Mesenchymal stem cell (in vitro differentiated cells and primary cell): ENCODE results near the gene MAPK1.
"Not testable (repeated sequence)": the region's sequence is repeated elsewhere in the genome, so short reads cannot be mapped to it uniquely, and the experiment has no call there.

Experiments
- DNase-seq: peaks from one replicate; pipeline ENCODE4 v3.0.0-alpha.2; 2013
- H2AFZ ChIP-seq: one replicate; pipeline ENCODE4 v1.6.1; 2013; ENCODE audit warnings: low read depth, mild to moderate bottlenecking, control low read depth, inconsistent platforms, low read length, moderate library complexity
- H2AK5ac ChIP-seq: 2 replicates; pipeline ENCODE4 v1.6.1; 2013; ENCODE audit warnings: low read length, moderate library complexity, mild to moderate bottlenecking, inconsistent platforms; ENCODE audit not compliant: severe bottlenecking
- H2BK120ac ChIP-seq: one replicate; pipeline ENCODE4 v1.6.1; 2013; ENCODE audit warnings: low read depth, mild to moderate bottlenecking, inconsistent platforms, low read length, moderate library complexity
- H2BK12ac ChIP-seq, 2 experiments: one replicate each; pipeline ENCODE4 v1.6.1; 2013; ENCODE audit warnings: inconsistent platforms in 2 of 2, low read length in 2 of 2, mild to moderate bottlenecking in 2 of 2, moderate library complexity in 2 of 2, control low read depth in 1 of 2
- H2BK15ac ChIP-seq: one replicate; pipeline ENCODE4 v1.6.1; 2013; ENCODE audit warnings: mild to moderate bottlenecking, low read depth, inconsistent platforms; ENCODE audit not compliant: poor library complexity, severe bottlenecking
- H2BK5ac ChIP-seq: 2 replicates; pipeline ENCODE4 v1.6.1; 2013; ENCODE audit warnings: low read depth, mild to moderate bottlenecking, low read length, control low read depth, inconsistent platforms; ENCODE audit not compliant: poor library complexity, severe bottlenecking
- H3K14ac ChIP-seq, 2 experiments: one replicate each; pipeline ENCODE4 v1.6.1; 2013; ENCODE audit warnings: inconsistent platforms in 2 of 2, low read length in 2 of 2, control low read depth in 1 of 2, mild to moderate bottlenecking in 1 of 2, moderate library complexity in 1 of 2
- H3K18ac ChIP-seq, 2 experiments: one replicate each; pipeline ENCODE4 v1.6.1; 2013; ENCODE audit warnings: inconsistent platforms in 2 of 2, low read length in 2 of 2, control low read depth in 1 of 2, low read depth in 1 of 2, mild to moderate bottlenecking in 1 of 2
- H3K23ac ChIP-seq, 2 experiments: one replicate each; pipeline ENCODE4 v1.6.1; 2013; ENCODE audit warnings: inconsistent platforms in 2 of 2, low read length in 2 of 2, mild to moderate bottlenecking in 2 of 2, moderate library complexity in 2 of 2, control low read depth in 1 of 2
- H3K27ac ChIP-seq: 2 replicates; pipeline ENCODE4 v1.5.1; 2013; ENCODE audit warnings: mild to moderate bottlenecking, moderate library complexity, low read length, control low read depth, inconsistent platforms; ENCODE audit not compliant: poor library complexity, severe bottlenecking
- H3K27me3 ChIP-seq, 2 experiments: 2 replicates each; pipeline versions ENCODE4 v1.6.1 to v1.7.0; 2013; ENCODE audit warnings: low read length in 2 of 2, mild to moderate bottlenecking in 2 of 2, moderate library complexity in 2 of 2, control low read depth in 1 of 2, inconsistent platforms in 1 of 2; ENCODE audit not compliant: control insufficient read depth in 1 of 2, insufficient read depth in 1 of 2
- H3K36me3 ChIP-seq, 2 experiments: 2 replicates each; pipeline versions ENCODE4 v1.6.1 to v1.7.0; 2013; ENCODE audit warnings: low read length in 2 of 2, control low read depth in 1 of 2, inconsistent platforms in 1 of 2, low read depth in 1 of 2, mild to moderate bottlenecking in 1 of 2; ENCODE audit not compliant: insufficient read depth in 2 of 2, control insufficient read depth in 1 of 2
- H3K4ac ChIP-seq, 2 experiments: one replicate each; pipeline ENCODE4 v1.6.1; 2013; ENCODE audit warnings: inconsistent platforms in 2 of 2, low read length in 2 of 2, mild to moderate bottlenecking in 2 of 2, moderate library complexity in 2 of 2, control low read depth in 1 of 2, low read depth in 1 of 2
- H3K4me1 ChIP-seq: 2 replicates; pipeline ENCODE4 v1.6.1; 2013; ENCODE audit warnings: low read depth, low read length, control low read depth; ENCODE audit not compliant: control insufficient read depth, insufficient read depth
- H3K4me2 ChIP-seq: 2 replicates; pipeline ENCODE4 v1.6.1; 2013; ENCODE audit warnings: low read length, mild to moderate bottlenecking, inconsistent platforms; ENCODE audit not compliant: poor library complexity, severe bottlenecking
- H3K4me3 ChIP-seq, 2 experiments: 2 replicates each; pipeline versions ENCODE4 v1.5.1 to v1.7.0; 2013; ENCODE audit warnings: low read length in 2 of 2, mild to moderate bottlenecking in 2 of 2, control low read depth in 1 of 2, low read depth in 1 of 2; ENCODE audit not compliant: insufficient read depth in 1 of 2
- H3K79me1 ChIP-seq: replicated peaks from 2 replicates; pipeline ENCODE4 v1.6.1; 2013; ENCODE audit warnings: mild to moderate bottlenecking, control low read depth, low read length, inconsistent platforms; ENCODE audit not compliant: poor library complexity, severe bottlenecking
- H3K9ac ChIP-seq: 2 replicates; pipeline ENCODE4 v1.7.0; 2013; ENCODE audit warnings: mild to moderate bottlenecking, low read length, moderate library complexity
- H3K9me3 ChIP-seq: 2 replicates; pipeline ENCODE4 v1.7.0; 2013; ENCODE audit warnings: mild to moderate bottlenecking, low read length; ENCODE audit not compliant: control insufficient read depth
- H4K8ac ChIP-seq: one replicate; pipeline ENCODE4 v1.6.1; 2013; ENCODE audit warnings: inconsistent platforms, mild to moderate bottlenecking, low read length, moderate library complexity
- H4K91ac ChIP-seq: one replicate; pipeline ENCODE4 v1.6.1; 2013; ENCODE audit warnings: mild to moderate bottlenecking, low read length, inconsistent platforms
- WGBS: methylation state at CpG from one replicate; pipeline ENCODE4 v1.1.7; 2013; ENCODE audit warnings: mixed read lengths; 5-methylcytosine and 5-hydroxymethylcytosine counted together

MAPK1 gene

GRCh38 chr22:21905234-21905633 is 37.8 kb upstream of the MAPK1 start:
- H3K4me3 ChIP-seq, H2AK5ac ChIP-seq, H3K9ac ChIP-seq, H3K4me2 ChIP-seq, H3K9me3 ChIP-seq, H2BK12ac ChIP-seq, DNase-seq, H3K23ac ChIP-seq, H3K4ac ChIP-seq, H2BK15ac ChIP-seq, H4K8ac ChIP-seq, H2BK120ac ChIP-seq, H3K79me1 ChIP-seq, H4K91ac ChIP-seq, H3K36me3 ChIP-seq, H3K4me1 ChIP-seq, H2AFZ ChIP-seq, H3K14ac ChIP-seq, H3K27me3 ChIP-seq, H3K27ac ChIP-seq, H2BK5ac ChIP-seq, H3K18ac ChIP-seq: not testable (repeated sequence)
- 91% methylated on average over 10 of the region's 11 CpGs for WGBS

GRCh38 chr22:21904250-21904789 is 36.9 kb upstream of the MAPK1 start:
- H3K9ac ChIP-seq = no peak overlapping the region
- no peak overlapping the region for H3K27ac ChIP-seq
- no peak overlapping the region for H2BK5ac ChIP-seq
- 94% methylated on average over 2 of the region's 4 CpGs for WGBS
- no peak overlapping the region for H2AFZ ChIP-seq
- H3K14ac ChIP-seq = no peak overlapping the region
- no peak overlapping the region for H3K4me2 ChIP-seq
- H3K18ac ChIP-seq = no peak overlapping the region
- peaks cover 2% of the 10 kb centered on the region for H3K4me1 ChIP-seq
- H3K9me3 ChIP-seq = no peaks in the 10 kb centered on the region
- H3K4me3 ChIP-seq = no peak overlapping the region
- H4K8ac ChIP-seq = no peak overlapping the region
- H3K79me1 ChIP-seq = no peaks in the 10 kb centered on the region
- H2BK120ac ChIP-seq = no peak overlapping the region
- H3K23ac ChIP-seq = no peak overlapping the region
- no peak overlapping the region for H2AK5ac ChIP-seq
- DNase-seq = no peak
- H3K27me3 ChIP-seq = no peaks in the 10 kb centered on the region
- H3K36me3 ChIP-seq = no peaks in the 10 kb centered on the region
- H3K4ac ChIP-seq = no peak overlapping the region
- H2BK15ac ChIP-seq = no peak overlapping the region
- no peak overlapping the region for H2BK12ac ChIP-seq
- H4K91ac ChIP-seq = no peak overlapping the region

- H2AFZ ChIP-seq = no peak overlapping the region
- H2AK5ac ChIP-seq = no peak overlapping the region
- no peaks in the 10 kb centered on the region for H3K9me3 ChIP-seq
- no peaks in the 10 kb centered on the region for H3K79me1 ChIP-seq
- no peak overlapping the region for H2BK12ac ChIP-seq
- H2BK5ac ChIP-seq = no peak overlapping the region
- H3K14ac ChIP-seq = no peak overlapping the region
- no peak overlapping the region for H3K27ac ChIP-seq
- 89% methylated on average over 2 of the region's 4 CpGs for WGBS
- no peak overlapping the region for H3K4ac ChIP-seq
- H4K91ac ChIP-seq = no peak overlapping the region
- H3K4me2 ChIP-seq = no peak overlapping the region
- H3K23ac ChIP-seq = no peak overlapping the region
- H2BK15ac ChIP-seq = no peak overlapping the region
- no peaks in the 10 kb centered on the region for H3K27me3 ChIP-seq
- no peak overlapping the region for H4K8ac ChIP-seq
- H3K9ac ChIP-seq = no peak overlapping the region
- peaks cover 2% of the 10 kb centered on the region for H3K4me1 ChIP-seq
- no peaks in the 10 kb centered on the region for H3K36me3 ChIP-seq
- no peak overlapping the region for H2BK120ac ChIP-seq
- no peak overlapping the region for H3K18ac ChIP-seq
- no peak overlapping the region for H3K4me3 ChIP-seq
- DNase-seq = no peak
Observed at GRCh38 chr22:21903283-21903682, 35.8 kb upstream of the MAPK1 start.

GRCh38 chr22:21902296-21903087 is 35.0 kb upstream of the MAPK1 start:
- Histone ChIP-seq H4K8ac (no peak overlapping the region), H3K9ac (no peak overlapping the region), H3K36me3 (no peaks in the 10 kb centered on the region), H4K91ac (no peak overlapping the region), H2BK15ac (no peak overlapping the region), H3K27ac (no peak overlapping the region), H3K79me1 (no peaks in the 10 kb centered on the region), H3K4me1 (peaks cover 2% of the 10 kb centered on the region), H2AFZ (no peak overlapping the region), H2BK12ac (no peak overlapping the region), H2AK5ac (no peak overlapping the region), H3K4ac (no peak overlapping the region), H3K23ac (no peak overlapping the region), H3K4me2 (no peak overlapping the region), H3K4me3 (no peak overlapping the region), H3K9me3 (no peaks in the 10 kb centered on the region), H2BK120ac (no peak overlapping the region), H2BK5ac (no peak overlapping the region), H3K27me3 (no peaks in the 10 kb centered on the region), H3K18ac (no peak overlapping the region), H3K14ac (no peak overlapping the region)
- no peak for DNase-seq
- 91% methylated on average over 12 of the region's 12 CpGs for WGBS
